Right lobe of liver (tissue), 6 donors: ENCODE measurements around the gene TWIST2. TPM values are rescaled to one million over a fixed set of nuclear protein-coding genes. Genes with fewer than 3 reads are reported as not detected.

Source experiments
- ATAC-seq, 4 donors: fragments of 200-7000 bp; cut with Tn5 transposase; one replicate each; pipeline ENCODE4 v1.9.1; 2020; ENCODE audit warnings: mild to moderate bottlenecking in 4 of 4, moderate library complexity in 4 of 4
- DNase-seq, 3 donors: peaks; one replicate each; pipeline ENCODE4 v3.0.0-alpha.2; 2020
- H3K27ac ChIP-seq, 3 donors: fragments of 200-600 bp; one replicate each; pipeline ENCODE4 v1.8.0; 2022
- H3K27me3 ChIP-seq, 2 donors: fragments of 200-600 bp; one replicate each; pipeline ENCODE4 v1.8.0; 2022
- H3K36me3 ChIP-seq, 4 donors: fragments of 200-600 bp; sonication (generic) in 1 of 4; one replicate each; pipeline versions ENCODE4 v1.5.1 to v1.8.0; 2017 to 2022; ENCODE audit warnings: control low read depth in 1 of 4
- H3K4me1 ChIP-seq, 4 donors: fragments of 200-600 bp; sonication (generic) in 1 of 4; one replicate each; pipeline versions ENCODE4 v1.5.1 to v1.8.0; 2017 to 2022; ENCODE audit warnings: control low read depth in 1 of 4
- H3K4me3 ChIP-seq, 3 donors: fragments of 200-600 bp; one replicate each; pipeline ENCODE4 v1.8.0; 2022
- H3K9me3 ChIP-seq, 4 donors: fragments of 200-600 bp; sonication (generic) in 1 of 4; one replicate each; pipeline versions ENCODE4 v1.5.1 to v1.8.0; 2017 to 2022; ENCODE audit warnings: control low read depth in 1 of 4
- POLR2A ChIP-seq: fragments of 450-650 bp; IDR thresholded peaks from one replicate; pipeline ENCODE4 v1.6.1; 2017; ENCODE audit warnings: antibody characterized with exemption, mild to moderate bottlenecking
- WGBS: methylation state at CpG from one replicate; pipeline ENCODE4 v1.1.6; 2018; ENCODE audit warnings: low coverage, low lambda C conversion rate; ENCODE audit not compliant: insufficient coverage; ENCODE audit errors: missing lambda C conversion rate; 5-methylcytosine and 5-hydroxymethylcytosine counted together
- intact Hi-C, 2 donors: fragments of 100-400 bp; cut with DNase I; formaldehyde crosslinking; loops; one replicate each; pipeline versions ENCODE4 v1.11.2 to v1.14.1; 2022
- total RNA-seq, 6 experiments: library from RNA; depleted of rRNA in 2 of 6; stranded (reverse); fragments of >200 nt in 2 of 6; fragmentation: NEBNext Ultra II Directional in 3 of 6; extraction: Animal tissue kit (Norgen Biotek cat#: 25700) in 3 of 6; gene quantifications; one replicate each; pipeline versions ENCODE4 v1.1.0 to v1.2.4, GENCODE V29; 2016 to 2023
- TF ChIP-seq, protein P1 (sequence below), 4 donors: fragments of 200-600 bp in 3 of 4; fragments of 450-650 bp in 1 of 4; IDR thresholded peaks; one replicate each; pipeline versions ENCODE4 v1.5.1 to v1.8.0; 2016 to 2022; ENCODE audit warnings: antibody characterized with exemption in 4 of 4, mild to moderate bottlenecking in 2 of 4
- donor health status: DM: no; HTN: yes; CAD: no.
- donor health status: DM: no; HTN: no; CAD: no.
- donor health status: DM: no; HTN: no; CAD: no.
- donor health status: DM: no; HTN: yes; CAD: no.
- donor health status: DM: no; HTN: yes; CAD: no.

TWIST2 gene
- total RNA-seq, 6 experiments from 2014 or later = 0.15 to 0.56 (median 0.18) TPM; not detected in 3

GRCh38 chr2:238822955-238823354 lies 24.9 kb upstream of the TWIST2 start:
- H3K36me3 ChIP-seq = no peaks in the 10 kb centered on the region
- intact Hi-C loops = no loop called here
- H3K4me1 ChIP-seq = no peaks in the 10 kb centered on the region
- WGBS = 57% methylated on average over 1 of the region's 1 CpG
- ATAC-seq = no peak
- no peak for DNase-seq
- H3K4me3 ChIP-seq = no peak overlapping the region
- no peaks in the 10 kb centered on the region for H3K9me3 ChIP-seq
- H3K27ac ChIP-seq = no peak overlapping the region
- no peak for TF ChIP-seq POLR2A
- TF ChIP-seq, protein P1, sequence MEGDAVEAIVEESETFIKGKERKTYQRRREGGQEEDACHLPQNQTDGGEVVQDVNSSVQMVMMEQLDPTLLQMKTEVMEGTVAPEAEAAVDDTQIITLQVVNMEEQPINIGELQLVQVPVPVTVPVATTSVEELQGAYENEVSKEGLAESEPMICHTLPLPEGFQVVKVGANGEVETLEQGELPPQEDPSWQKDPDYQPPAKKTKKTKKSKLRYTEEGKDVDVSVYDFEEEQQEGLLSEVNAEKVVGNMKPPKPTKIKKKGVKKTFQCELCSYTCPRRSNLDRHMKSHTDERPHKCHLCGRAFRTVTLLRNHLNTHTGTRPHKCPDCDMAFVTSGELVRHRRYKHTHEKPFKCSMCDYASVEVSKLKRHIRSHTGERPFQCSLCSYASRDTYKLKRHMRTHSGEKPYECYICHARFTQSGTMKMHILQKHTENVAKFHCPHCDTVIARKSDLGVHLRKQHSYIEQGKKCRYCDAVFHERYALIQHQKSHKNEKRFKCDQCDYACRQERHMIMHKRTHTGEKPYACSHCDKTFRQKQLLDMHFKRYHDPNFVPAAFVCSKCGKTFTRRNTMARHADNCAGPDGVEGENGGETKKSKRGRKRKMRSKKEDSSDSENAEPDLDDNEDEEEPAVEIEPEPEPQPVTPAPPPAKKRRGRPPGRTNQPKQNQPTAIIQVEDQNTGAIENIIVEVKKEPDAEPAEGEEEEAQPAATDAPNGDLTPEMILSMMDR (IDR thresholded peaks at IDR 0.05) = no peak
- no peaks in the 10 kb centered on the region for H3K27me3 ChIP-seq

- intact Hi-C loops = no loop called here
- TF ChIP-seq POLR2A = no peak
- TF ChIP-seq, protein P1 (IDR thresholded peaks at IDR 0.05) = no peak
- WGBS = 30% methylated on average over 2 of the region's 2 CpGs
- H3K4me3 ChIP-seq = no peak overlapping the region
- ATAC-seq (no peak), DNase-seq (no peak)
- H3K36me3 ChIP-seq = no peaks in the 10 kb centered on the region
- H3K4me1 ChIP-seq = no peaks in the 10 kb centered on the region
- H3K27ac ChIP-seq = no peak overlapping the region
- no peaks in the 10 kb centered on the region for H3K9me3 ChIP-seq
- no peaks in the 10 kb centered on the region for H3K27me3 ChIP-seq
These were observed 16.7 kb upstream of the TWIST2 start for GRCh38 chr2:238831177-238831576.

DNA sequence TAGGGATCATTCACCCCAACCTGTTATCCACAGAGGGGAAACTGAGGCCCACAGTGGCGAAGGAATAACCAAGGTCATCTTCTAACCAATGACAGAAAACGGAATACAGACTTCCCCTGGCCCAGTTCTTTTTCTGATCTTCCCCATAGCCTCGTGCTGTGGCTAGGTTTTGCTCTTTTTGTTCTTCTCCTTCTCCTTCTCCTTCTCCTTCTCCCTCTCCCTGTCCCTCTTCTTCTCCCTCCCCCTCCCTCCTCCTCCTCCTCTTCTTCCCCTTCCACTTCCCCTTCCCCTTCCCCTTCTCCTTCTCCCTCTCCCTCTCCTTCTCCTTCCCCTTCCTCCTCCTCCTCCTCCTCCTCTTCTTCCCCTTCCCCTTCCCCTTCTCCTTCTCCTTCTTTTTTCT lies 12.9 kb upstream of the TWIST2 start:
- ATAC-seq = no peak
- intact Hi-C loops = no loop called here
- no peaks in the 10 kb centered on the region for H3K9me3 ChIP-seq
- no peak overlapping the region for H3K4me3 ChIP-seq
- WGBS = 53% methylated on average over 3 of the region's 3 CpGs
- TF ChIP-seq, protein P1 (IDR thresholded peaks at IDR 0.05) = no peak
- TF ChIP-seq POLR2A = no peak
- no peaks in the 10 kb centered on the region for H3K4me1 ChIP-seq
- DNase-seq = no peak
- no peaks in the 10 kb centered on the region for H3K27me3 ChIP-seq
- no peak overlapping the region for H3K27ac ChIP-seq
- no peaks in the 10 kb centered on the region for H3K36me3 ChIP-seq

GRCh38 chr2:238835726-238836301 lies 12.1 kb upstream of the TWIST2 start:
- no peaks in the 10 kb centered on the region for H3K4me1 ChIP-seq
- ATAC-seq = no peak
- no peak overlapping the region for H3K27ac ChIP-seq
- no peak for TF ChIP-seq POLR2A
- TF ChIP-seq, protein P1 (IDR thresholded peaks at IDR 0.05) = no peak
- DNase-seq = no peak
- no peak overlapping the region for H3K4me3 ChIP-seq
- 50% methylated on average over 6 of the region's 7 CpGs for WGBS
- intact Hi-C loops = no loop called here
- no peaks in the 10 kb centered on the region for H3K36me3 ChIP-seq
- H3K27me3 ChIP-seq = no peaks in the 10 kb centered on the region
- no peaks in the 10 kb centered on the region for H3K9me3 ChIP-seq

GRCh38 chr2:238838786-238839327 lies 9.0 kb upstream of the TWIST2 start:
- ATAC-seq = no peak
- H3K27ac ChIP-seq = no peak overlapping the region
- TF ChIP-seq, protein P1 (IDR thresholded peaks at IDR 0.05) = no peak
- TF ChIP-seq POLR2A = no peak
- H3K4me1 ChIP-seq = no peaks in the 10 kb centered on the region
- no peaks in the 10 kb centered on the region for H3K27me3 ChIP-seq
- intact Hi-C loops = no loop called here
- H3K36me3 ChIP-seq = no peaks in the 10 kb centered on the region
- no peak for DNase-seq
- no peak overlapping the region for H3K4me3 ChIP-seq
- no peaks in the 10 kb centered on the region for H3K9me3 ChIP-seq
